SU-DHL-6 (cell line): Measurements from ENCODE around the gene ZDHHC7.

Source experiments
- EZH2phosphoT487 ChIP-seq: fragments of 200-600 bp; sonication (generic), shearing (Covaris generic); conservative IDR thresholded peaks from 2 replicates; pipeline ENCODE4 v1.6.1; 2018; ENCODE audit warnings: mild to moderate bottlenecking, antibody characterized with exemption, low read length, moderate library complexity, mixed read lengths
- TF ChIP-seq, protein P1 (sequence below): fragments of 200-600 bp; sonication (generic); IDR thresholded peaks from one replicate; pipeline ENCODE4 v1.5.1; 2017; ENCODE audit warnings: antibody characterized with exemption, mild to moderate bottlenecking, low read length, moderate library complexity; ENCODE audit not compliant: insufficient read depth, poor library complexity, severe bottlenecking

GRCh38 chr16:85029408-85029784, 18.1 kb upstream of the ZDHHC7 start:
- TF ChIP-seq EZH2phosphoT487 = no peak
- TF ChIP-seq, protein P1, sequence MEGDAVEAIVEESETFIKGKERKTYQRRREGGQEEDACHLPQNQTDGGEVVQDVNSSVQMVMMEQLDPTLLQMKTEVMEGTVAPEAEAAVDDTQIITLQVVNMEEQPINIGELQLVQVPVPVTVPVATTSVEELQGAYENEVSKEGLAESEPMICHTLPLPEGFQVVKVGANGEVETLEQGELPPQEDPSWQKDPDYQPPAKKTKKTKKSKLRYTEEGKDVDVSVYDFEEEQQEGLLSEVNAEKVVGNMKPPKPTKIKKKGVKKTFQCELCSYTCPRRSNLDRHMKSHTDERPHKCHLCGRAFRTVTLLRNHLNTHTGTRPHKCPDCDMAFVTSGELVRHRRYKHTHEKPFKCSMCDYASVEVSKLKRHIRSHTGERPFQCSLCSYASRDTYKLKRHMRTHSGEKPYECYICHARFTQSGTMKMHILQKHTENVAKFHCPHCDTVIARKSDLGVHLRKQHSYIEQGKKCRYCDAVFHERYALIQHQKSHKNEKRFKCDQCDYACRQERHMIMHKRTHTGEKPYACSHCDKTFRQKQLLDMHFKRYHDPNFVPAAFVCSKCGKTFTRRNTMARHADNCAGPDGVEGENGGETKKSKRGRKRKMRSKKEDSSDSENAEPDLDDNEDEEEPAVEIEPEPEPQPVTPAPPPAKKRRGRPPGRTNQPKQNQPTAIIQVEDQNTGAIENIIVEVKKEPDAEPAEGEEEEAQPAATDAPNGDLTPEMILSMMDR = no peak
